DLD1 (cell line): ENCODE results near the gene BICC1.

Source experiments
- in situ Hi-C: cut with HindIII; loops from 2 replicates; pipeline ENCODE4 v1.10.0; 2017; ENCODE audit warnings: low sequenced_read_pairs

Gene BICC1

DNA sequence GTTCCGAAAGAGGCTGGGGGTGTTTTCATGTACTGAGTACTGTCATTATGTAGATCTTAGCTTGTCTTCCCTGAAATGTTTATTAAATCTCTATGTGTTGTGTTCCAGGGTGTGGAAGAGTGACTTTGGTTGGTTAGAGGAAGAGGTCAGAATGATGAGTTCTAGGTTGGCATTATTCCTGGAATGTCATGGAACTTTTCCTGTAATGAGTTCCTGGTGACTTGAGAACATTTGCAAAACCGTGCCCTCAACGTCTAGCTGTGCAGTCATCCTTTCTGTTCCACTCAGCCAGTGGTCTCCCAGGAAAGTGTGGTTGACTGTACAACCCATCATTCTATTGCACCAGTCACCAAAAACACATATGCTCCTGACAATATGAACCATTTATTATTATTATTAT, 129.6 kb downstream of the BICC1 start:
- in situ Hi-C loops = no loop called here

DNA sequence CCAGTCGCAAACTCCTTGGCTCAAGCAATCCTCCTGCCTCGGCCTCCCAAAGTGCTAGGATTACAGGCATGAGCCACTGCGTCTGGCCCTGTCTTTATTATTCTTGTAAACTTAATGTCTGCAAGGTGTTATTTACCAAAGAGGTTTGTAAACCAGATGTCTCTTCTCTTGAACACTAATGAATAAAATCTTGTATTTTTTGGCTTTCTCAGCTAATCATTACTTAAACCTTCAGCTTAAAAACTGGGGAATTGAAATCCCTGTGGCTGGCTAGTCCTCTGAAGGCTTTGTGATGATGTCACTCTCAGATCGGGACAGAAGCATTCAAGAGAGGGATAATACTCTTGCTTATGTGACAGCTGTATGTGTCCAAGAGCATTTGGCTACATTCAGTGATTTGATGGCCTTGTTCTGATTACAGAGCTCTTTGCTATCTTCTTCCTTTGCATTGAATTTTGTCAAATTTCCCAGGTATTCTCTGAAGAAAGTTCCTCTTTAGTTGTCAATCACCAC, 130.3 kb downstream of the BICC1 start:
- in situ Hi-C loops = no loop called here

DNA sequence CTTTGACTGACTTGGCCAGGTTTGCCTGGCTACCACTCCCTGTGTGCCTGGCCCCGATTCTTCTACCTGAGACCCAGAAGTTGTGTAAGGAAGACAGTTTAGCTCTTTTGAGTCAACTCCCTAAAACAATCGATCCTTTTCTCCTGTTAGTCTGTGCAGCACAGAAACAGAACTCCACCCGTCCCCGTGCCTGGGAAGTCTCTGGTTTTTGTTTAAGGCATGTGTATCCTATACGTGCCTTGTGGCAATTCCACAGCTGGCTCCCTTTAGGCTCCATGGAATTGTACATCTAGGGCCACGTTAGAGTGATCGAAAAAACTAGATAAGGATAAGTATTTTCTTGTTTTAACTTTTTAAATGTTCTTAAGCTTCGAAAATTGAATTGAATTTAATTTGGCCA, 131.6 kb downstream of the BICC1 start:
- in situ Hi-C loops = no loop called here

GRCh38 chr10:58645416-58646146, 132.9 kb downstream of the BICC1 start:
- in situ Hi-C loops = no loop called here

DNA sequence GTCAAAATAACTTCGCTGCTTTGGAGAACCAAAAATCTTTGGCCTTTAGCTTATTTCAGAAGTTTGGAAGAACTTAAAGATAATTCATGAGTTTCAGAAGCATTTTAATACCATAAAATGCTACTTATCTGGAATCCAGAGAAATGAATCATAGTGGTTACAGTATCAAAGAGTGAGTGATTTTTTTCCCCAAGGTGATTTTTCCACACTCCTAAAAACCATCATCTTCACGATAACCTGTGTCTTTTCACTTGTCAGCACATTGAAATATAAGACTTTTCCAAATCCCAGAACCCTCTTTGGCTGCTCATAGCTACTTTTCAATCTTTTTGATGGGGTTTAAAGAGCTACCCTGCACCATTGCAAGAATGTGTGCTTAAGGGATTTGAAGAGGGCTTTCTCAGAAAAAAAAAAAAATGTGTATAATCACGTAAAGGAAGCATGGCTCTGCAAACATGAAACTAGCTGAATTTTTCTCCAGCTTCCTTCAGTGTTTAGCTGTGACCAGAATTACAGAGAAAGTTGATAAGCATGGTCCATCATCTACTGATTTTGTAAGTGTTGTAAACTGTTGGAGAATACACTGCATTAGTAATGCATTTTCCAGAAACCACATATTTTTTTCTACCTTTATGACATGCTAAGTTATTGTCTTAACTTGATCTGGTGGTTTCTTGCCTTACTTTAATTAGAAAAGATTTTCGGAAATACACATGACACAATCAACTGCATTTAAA, 134.9 kb downstream of the BICC1 start:
- in situ Hi-C loops = no loop called here

GRCh38 chr10:58648131-58648530, 135.5 kb downstream of the BICC1 start:
- in situ Hi-C loops = no loop called here

GRCh38 chr10:58651040-58651439, 138.4 kb downstream of the BICC1 start:
- in situ Hi-C loops = no loop called here

DNA sequence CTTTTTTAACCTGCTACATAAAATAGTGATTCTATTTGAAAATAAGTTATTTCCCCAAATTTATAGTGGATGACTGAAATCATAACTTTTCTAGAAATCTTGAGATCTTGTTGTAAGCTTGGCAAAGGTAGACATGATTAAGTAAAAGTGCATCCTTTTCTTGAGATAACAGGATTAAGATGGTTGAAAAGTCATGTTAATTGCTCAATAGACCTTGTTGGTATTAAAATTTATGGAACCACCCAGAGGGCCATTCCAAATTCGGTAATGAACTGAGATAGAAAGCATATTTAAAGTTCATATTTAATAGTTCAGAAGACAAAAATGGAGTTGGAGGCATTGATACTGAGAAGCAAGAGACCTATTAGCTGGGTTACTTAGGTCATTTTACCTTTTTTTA, 139.1 kb downstream of the BICC1 start:
- in situ Hi-C loops = no loop called here

DNA sequence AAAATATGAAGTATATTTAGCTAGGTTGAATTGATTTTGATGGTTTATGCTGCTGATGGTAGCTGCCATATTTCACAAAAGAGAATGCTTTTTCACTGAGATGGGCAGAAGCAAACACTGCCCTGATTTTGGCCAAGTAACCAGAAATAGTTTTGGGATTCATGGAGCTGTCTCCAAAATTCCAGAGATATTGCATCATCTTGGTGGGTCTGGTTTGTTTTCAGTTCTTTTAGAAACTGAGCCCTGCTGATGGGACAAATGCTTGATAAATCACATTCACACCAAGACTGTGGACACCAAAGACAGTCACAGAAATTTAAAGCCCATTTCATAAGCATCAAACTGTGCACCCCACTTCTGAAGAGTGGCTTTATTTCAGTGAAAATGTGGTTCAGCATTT, 140.5 kb downstream of the BICC1 start:
- in situ Hi-C loops = no loop called here

DNA sequence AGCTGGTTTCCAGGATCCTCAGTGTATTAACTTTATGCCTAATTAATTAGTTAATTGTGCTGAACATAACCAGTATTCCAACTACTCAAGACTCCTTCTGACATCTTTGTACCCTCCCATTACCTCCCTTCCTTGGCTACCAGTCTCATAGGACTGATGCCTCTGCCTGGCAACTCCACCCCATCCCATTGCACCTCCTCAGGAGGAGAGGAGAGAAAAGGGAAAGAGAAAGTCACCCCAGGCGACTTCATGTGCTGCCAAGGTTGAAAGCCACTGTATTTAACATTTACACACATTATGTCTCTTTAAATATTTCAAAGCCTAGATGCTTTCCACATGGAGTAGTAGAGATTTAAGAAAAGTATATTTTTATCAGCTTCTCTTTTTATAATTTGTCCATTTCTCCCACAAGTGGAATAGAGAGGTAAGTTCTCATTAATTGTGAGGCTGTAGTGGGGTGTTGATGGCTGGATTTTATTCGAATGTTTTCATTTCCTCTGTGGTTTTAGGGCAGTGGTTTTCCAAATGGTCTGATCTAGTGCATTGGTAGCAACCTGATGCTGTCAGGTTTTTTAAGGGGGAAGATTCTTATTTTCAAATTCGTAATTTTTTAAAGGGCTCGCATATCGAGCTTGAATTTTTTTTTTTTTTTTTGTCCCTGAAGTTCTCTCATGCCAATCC, 148.0 kb downstream of the BICC1 start:
- in situ Hi-C loops = no loop called here

- in situ Hi-C loops = no loop called here
Observed at GRCh38 chr10:58661336-58661735, 148.7 kb downstream of the BICC1 start.

DNA sequence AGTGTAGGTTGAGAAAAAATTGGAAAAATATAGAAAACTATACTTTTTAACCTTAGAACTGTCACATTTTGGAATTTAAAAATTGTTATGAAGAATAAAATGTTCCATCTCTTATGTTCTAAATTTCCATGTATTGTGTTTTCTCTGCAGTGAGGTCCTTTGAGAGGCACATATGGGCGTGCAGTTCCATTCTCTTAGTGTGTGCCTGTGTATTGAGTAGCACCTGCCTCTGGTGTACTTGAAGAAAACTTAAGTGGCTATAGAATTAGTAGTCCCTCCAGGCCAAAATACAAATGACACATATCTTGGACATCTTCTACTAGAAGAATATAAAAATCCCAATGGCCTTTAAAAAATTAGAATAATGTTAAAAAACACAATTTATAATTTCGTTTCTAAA, 149.2 kb downstream of the BICC1 start:
- in situ Hi-C loops = no loop called here

DNA sequence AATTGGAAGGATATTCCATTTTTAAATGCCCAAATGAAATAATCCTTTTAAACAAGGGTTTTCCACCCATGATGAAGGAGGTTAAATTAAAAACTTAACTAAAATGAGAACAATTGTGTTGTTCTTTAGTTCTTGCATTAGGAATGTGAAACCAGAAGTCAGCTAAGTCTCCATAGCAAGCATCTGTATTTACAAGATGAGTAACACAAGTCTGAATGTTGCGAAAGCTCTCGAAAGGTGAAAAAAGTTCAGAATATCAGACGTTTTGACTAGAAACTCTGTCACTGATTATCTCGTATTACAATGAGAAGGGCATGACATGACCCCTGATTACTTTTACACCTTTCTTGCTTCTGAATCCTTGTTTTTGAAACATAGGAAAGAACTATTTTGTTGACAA, 149.6 kb downstream of the BICC1 start:
- in situ Hi-C loops = no loop called here

- in situ Hi-C loops = no loop called here
Observed at GRCh38 chr10:58665361-58665760, 152.7 kb downstream of the BICC1 start.

- in situ Hi-C loops = no loop called here
Observed at GRCh38 chr10:58666024-58666423, 153.4 kb downstream of the BICC1 start.

GRCh38 chr10:58667658-58668310, 155.1 kb downstream of the BICC1 start:
- in situ Hi-C loops = no loop called here

GRCh38 chr10:58672845-58673244, 160.2 kb downstream of the BICC1 start:
- in situ Hi-C loops = no loop called here

DNA sequence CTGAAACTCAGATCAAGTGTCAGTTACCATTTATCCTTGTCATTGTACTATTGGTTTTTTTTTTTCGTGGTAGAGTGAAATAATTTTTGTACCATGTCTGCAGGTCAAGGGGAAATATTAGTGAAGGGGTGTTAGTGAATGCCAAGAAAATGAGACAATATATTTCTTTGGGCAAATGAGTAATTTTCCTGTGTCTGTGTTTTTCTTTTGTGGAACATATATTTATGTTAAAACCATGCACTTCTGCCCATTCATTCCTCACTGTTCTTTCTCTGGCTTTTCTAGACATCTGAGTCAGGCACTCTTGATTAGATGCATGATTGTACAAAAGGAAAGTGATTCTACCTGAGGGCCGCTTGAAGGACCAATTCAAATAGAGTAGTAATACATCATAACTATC, 161.6 kb downstream of the BICC1 start:
- in situ Hi-C loops = no loop called here

- in situ Hi-C loops = no loop called here
Observed at GRCh38 chr10:58675321-58675720, 162.6 kb downstream of the BICC1 start.

DNA sequence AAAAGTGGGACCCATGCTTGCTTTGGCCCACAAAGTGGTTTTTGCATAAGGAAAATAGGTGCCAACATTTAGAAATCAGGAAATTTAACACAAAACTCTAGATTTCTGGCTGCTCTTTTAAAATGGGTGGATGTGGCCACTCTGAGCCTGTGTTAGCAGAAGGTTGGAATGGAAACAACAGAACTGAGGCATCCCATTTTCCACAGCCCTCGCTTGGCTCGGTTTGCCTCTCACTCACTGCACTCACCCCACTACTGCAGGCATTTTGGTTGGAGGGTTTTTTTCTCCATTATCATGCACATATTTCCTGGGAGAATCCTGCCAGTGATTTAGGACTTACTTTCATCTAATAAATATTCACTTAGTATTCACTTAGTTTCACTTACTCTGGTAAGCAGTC, 178.9 kb downstream of the BICC1 start:
- in situ Hi-C loops = no loop called here

DNA sequence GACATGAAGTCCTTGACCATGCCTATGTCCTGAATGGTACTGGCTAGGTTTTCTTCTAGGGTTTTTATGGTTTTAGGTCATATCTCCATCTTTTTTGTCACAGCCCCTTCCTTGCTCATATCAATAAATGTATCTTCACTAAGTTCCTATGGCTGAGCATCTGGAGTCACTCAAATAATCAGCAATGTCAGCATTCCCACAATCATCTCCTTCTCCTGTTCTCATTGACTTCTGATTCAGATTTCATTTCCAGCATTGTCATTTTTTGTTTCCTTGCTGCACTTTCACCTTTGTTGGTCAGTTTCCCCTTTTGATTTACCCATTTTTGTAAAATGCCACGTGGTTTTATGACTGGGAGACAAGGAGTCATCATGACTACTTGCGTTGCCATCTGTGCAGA, 181.2 kb downstream of the BICC1 start:
- in situ Hi-C loops = no loop called here
